GM10248 (cell line): ENCODE results near the gene CFAP299.

Experiments
- CTCF ChIA-PET: fragments of 300-600 bp; sonication (Branson Sonifier 250); formaldehyde crosslinking; extraction: SDS; loops from one replicate; lab custom pipeline; 2021; ENCODE audit warnings: antibody characterized with exemption; lab: Yijun Ruan, JAX
- POLR2A ChIA-PET: fragments of 350-650 bp; sonication (Branson Sonifier 250); formaldehyde crosslinking; extraction: SDS; loops from one replicate; lab custom pipeline; 2020; ENCODE audit warnings: antibody characterized with exemption; lab: Yijun Ruan, JAX
- DNase-seq: peaks from one replicate; pipeline ENCODE4 v3.0.0; 2012; ENCODE audit errors: extremely low spot score
- TF ChIP-seq, protein P1 (sequence below): IDR thresholded peaks from 2 replicates; pipeline ENCODE4 v1.5.1; 2012; ENCODE audit warnings: mild to moderate bottlenecking, low read depth; ENCODE audit errors: extremely low read depth, missing control alignments, control extremely low read depth

Gene CFAP299

GRCh38 chr4:80492761-80493160 is 157.2 kb downstream of the CFAP299 start:
- CTCF ChIA-PET: interaction anchor here (1.2 kb wide), 1 partner anchor 8 kb away, joined by 3 read pairs; no protein-coding TSS in a partner anchor
- TF ChIP-seq, protein P1, sequence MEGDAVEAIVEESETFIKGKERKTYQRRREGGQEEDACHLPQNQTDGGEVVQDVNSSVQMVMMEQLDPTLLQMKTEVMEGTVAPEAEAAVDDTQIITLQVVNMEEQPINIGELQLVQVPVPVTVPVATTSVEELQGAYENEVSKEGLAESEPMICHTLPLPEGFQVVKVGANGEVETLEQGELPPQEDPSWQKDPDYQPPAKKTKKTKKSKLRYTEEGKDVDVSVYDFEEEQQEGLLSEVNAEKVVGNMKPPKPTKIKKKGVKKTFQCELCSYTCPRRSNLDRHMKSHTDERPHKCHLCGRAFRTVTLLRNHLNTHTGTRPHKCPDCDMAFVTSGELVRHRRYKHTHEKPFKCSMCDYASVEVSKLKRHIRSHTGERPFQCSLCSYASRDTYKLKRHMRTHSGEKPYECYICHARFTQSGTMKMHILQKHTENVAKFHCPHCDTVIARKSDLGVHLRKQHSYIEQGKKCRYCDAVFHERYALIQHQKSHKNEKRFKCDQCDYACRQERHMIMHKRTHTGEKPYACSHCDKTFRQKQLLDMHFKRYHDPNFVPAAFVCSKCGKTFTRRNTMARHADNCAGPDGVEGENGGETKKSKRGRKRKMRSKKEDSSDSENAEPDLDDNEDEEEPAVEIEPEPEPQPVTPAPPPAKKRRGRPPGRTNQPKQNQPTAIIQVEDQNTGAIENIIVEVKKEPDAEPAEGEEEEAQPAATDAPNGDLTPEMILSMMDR: no peak
- DNase-seq: no peak
- POLR2A ChIA-PET: no interaction called here

- CTCF ChIA-PET: no interaction called here
These were observed 160.3 kb downstream of the CFAP299 start for GRCh38 chr4:80495865-80496264.

DNA sequence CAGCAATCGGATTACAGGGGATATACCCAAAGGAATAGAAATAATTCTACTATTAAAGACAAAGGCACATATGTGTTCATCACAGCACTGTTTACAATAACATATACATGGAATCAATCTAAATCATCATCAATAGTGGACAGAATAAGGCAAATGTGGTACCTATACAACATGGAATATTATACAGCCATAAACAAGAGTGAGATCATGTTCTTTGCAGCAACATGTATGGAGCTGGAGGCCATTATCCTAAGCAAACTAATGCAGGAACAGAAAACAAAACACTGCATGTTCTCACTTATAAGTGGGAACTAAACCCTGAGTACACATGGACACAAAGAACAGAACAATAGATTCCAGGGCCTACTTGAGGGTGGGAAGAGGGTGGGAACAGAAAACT is 163.2 kb downstream of the CFAP299 start:
- no peak for DNase-seq
- POLR2A ChIA-PET: no interaction called here
- CTCF ChIA-PET: interaction anchor here (0.9 kb wide), 1 partner anchor 13 kb away, joined by 3 read pairs; no protein-coding TSS in a partner anchor
- TF ChIP-seq, protein P1: no peak

More at GRCh38 chr4:80495865-80496264, 160.3 kb downstream of the CFAP299 start:
- POLR2A ChIA-PET: no interaction called here
- TF ChIP-seq, protein P1: no peak
- DNase-seq: no peak

DNA sequence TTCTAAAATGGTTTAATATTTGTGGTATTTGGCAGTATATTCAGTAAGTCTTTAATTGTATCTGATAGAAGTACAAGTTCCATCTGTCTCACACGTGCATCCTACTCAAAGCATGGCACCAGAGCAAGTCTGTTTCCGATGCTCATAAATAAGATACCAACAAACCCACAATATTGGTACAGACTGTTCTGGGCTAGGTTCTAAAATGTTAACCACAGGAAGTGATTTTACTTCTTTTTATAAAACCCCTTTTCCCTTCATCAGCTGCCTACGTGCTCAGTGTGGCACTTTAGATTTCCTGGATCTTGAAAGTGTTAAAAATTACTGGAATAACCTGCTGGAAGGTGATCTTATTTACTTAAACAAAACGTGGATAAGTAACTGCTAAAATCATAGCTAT is 165.1 kb downstream of the CFAP299 start:
- POLR2A ChIA-PET: no interaction called here
- CTCF ChIA-PET: interaction anchor here (1.5 to 2.4 kb wide), 2 partner anchors 8 to 9 kb away, joined by 3 to 8 read pairs; no protein-coding TSS in a partner anchor
- TF ChIP-seq, protein P1: no peak
- DNase-seq: no peak

GRCh38 chr4:80507077-80507476 is 171.5 kb downstream of the CFAP299 start:
- TF ChIP-seq, protein P1: no peak
- DNase-seq: no peak
- POLR2A ChIA-PET: no interaction called here
- CTCF ChIA-PET: no interaction called here

DNA sequence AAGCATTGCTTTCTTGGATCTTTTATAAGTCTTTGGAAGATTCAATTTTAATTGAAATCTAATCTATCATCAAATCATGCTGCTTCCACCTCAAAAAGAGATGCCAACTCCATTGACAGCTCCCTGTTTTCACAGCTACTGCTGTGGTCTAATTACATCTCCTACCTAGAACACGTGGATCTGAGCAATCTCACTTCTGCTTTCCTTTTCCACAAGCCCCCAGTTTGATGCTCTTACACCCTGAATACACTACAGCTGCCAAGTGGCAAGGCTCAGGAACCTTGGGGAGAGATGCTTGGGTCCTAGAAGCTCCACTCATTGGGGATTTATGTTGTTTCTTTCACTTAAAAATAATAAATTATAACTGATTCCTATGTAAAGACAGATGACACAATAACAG is 172.0 kb downstream of the CFAP299 start:
- DNase-seq: no peak
- POLR2A ChIA-PET: no interaction called here
- CTCF ChIA-PET: no interaction called here
- TF ChIP-seq, protein P1: no peak
